Muscle layer of duodenum (tissue), 2 donors: ENCODE results near the gene DAGLA.

ENCODE experiments used
- H3K27ac ChIP-seq: one replicate; pipeline ENCODE4 v1.7.0; 2013; ENCODE audit warnings: mild to moderate bottlenecking, low read length
- H3K27me3 ChIP-seq: one replicate; pipeline ENCODE4 v1.7.0; 2013; ENCODE audit warnings: low read depth, mild to moderate bottlenecking, control low read depth, low read length
- H3K36me3 ChIP-seq, 2 donors: one replicate each; pipeline ENCODE4 v1.7.0; 2013; ENCODE audit warnings: low read length in 2 of 2, control low read depth in 1 of 2, mild to moderate bottlenecking in 1 of 2; ENCODE audit not compliant: insufficient read depth in 2 of 2, control insufficient read depth in 1 of 2
- H3K4me1 ChIP-seq, 2 donors: one replicate each; pipeline ENCODE4 v1.7.0; 2013; ENCODE audit warnings: low read length in 2 of 2, mild to moderate bottlenecking in 2 of 2, control low read depth in 1 of 2, moderate library complexity in 1 of 2; ENCODE audit not compliant: insufficient read depth in 2 of 2, control insufficient read depth in 1 of 2
- H3K4me3 ChIP-seq, 2 donors: one replicate each; pipeline ENCODE4 v1.7.0; 2013; ENCODE audit warnings: low read length in 2 of 2, low read depth in 1 of 2, mild to moderate bottlenecking in 1 of 2
- H3K9me3 ChIP-seq, 2 donors: one replicate each; pipeline ENCODE4 v1.7.0; 2013; ENCODE audit warnings: low read length in 2 of 2, control low read depth in 1 of 2, mild to moderate bottlenecking in 1 of 2; ENCODE audit not compliant: control insufficient read depth in 1 of 2
- donor health status: healthy.

Gene DAGLA

GRCh38 chr11:61702701-61703312, 22.6 kb downstream of the DAGLA start:
- H3K9me3 ChIP-seq, result no peaks in the 10 kb centered on the region
- no peak overlapping the region for H3K27ac ChIP-seq
- no peaks in the 10 kb centered on the region for H3K36me3 ChIP-seq
- no peaks in the 10 kb centered on the region for H3K27me3 ChIP-seq
- no peak overlapping the region for H3K4me3 ChIP-seq
- peaks cover 25 to 32% of the 10 kb centered on the region in 2 donors for H3K4me1 ChIP-seq

GRCh38 chr11:61704838-61705237, 24.6 kb downstream of the DAGLA start:
- Histone ChIP-seq H3K9me3 (no peaks in the 10 kb centered on the region), H3K27ac (no peak overlapping the region), H3K36me3 (no peaks in the 10 kb centered on the region), H3K4me1 (peaks cover 12 to 13% of the 10 kb centered on the region in 2 donors), H3K27me3 (no peaks in the 10 kb centered on the region), H3K4me3 (no peak overlapping the region)

GRCh38 chr11:61706452-61707400, 26.5 kb downstream of the DAGLA start:
- no peaks in the 10 kb centered on the region for H3K36me3 ChIP-seq
- H3K4me1 ChIP-seq, result no peaks in the 10 kb centered on the region
- H3K4me3 ChIP-seq, result no peak overlapping the region
- no peaks in the 10 kb centered on the region for H3K9me3 ChIP-seq
- no peak overlapping the region for H3K27ac ChIP-seq
- H3K27me3 ChIP-seq, result no peaks in the 10 kb centered on the region

GRCh38 chr11:61707574-61707973, 27.4 kb downstream of the DAGLA start:
- Histone ChIP-seq H3K9me3 (no peaks in the 10 kb centered on the region), H3K27ac (no peak overlapping the region), H3K4me3 (no peak overlapping the region), H3K4me1 (no peaks in the 10 kb centered on the region), H3K36me3 (no peaks in the 10 kb centered on the region), H3K27me3 (no peaks in the 10 kb centered on the region)

GRCh38 chr11:61709110-61709509, 28.9 kb downstream of the DAGLA start:
- H3K27me3 ChIP-seq, result no peaks in the 10 kb centered on the region
- no peaks in the 10 kb centered on the region for H3K4me1 ChIP-seq
- H3K36me3 ChIP-seq, result no peaks in the 10 kb centered on the region
- no peak overlapping the region for H3K27ac ChIP-seq
- no peaks in the 10 kb centered on the region for H3K9me3 ChIP-seq
- H3K4me3 ChIP-seq, result no peak overlapping the region

- H3K4me3 ChIP-seq, result no peak overlapping the region
- H3K27ac ChIP-seq, result no peak overlapping the region
- no peaks in the 10 kb centered on the region for H3K27me3 ChIP-seq
- no peaks in the 10 kb centered on the region for H3K4me1 ChIP-seq
- H3K9me3 ChIP-seq, result no peaks in the 10 kb centered on the region
- H3K36me3 ChIP-seq, result no peaks in the 10 kb centered on the region
Observed at GRCh38 chr11:61709572-61709971, 29.4 kb downstream of the DAGLA start.

- no peaks in the 10 kb centered on the region for H3K36me3 ChIP-seq
- H3K4me3 ChIP-seq, result no peak overlapping the region
- no peaks in the 10 kb centered on the region for H3K4me1 ChIP-seq
- no peaks in the 10 kb centered on the region for H3K9me3 ChIP-seq
- H3K27me3 ChIP-seq, result no peaks in the 10 kb centered on the region
- H3K27ac ChIP-seq, result no peak overlapping the region
Observed at GRCh38 chr11:61710019-61710418, 29.8 kb downstream of the DAGLA start.

- Histone ChIP-seq H3K9me3 (no peaks in the 10 kb centered on the region), H3K27me3 (no peaks in the 10 kb centered on the region), H3K4me3 (no peak overlapping the region), H3K4me1 (no peaks in the 10 kb centered on the region), H3K27ac (no peak overlapping the region), H3K36me3 (no peaks in the 10 kb centered on the region)
Observed at GRCh38 chr11:61711037-61711436, 30.8 kb downstream of the DAGLA start.

GRCh38 chr11:61711498-61711897, 31.3 kb downstream of the DAGLA start:
- Histone ChIP-seq H3K27me3 (no peaks in the 10 kb centered on the region), H3K4me1 (no peaks in the 10 kb centered on the region), H3K4me3 (no peak overlapping the region), H3K36me3 (no peaks in the 10 kb centered on the region), H3K27ac (no peak overlapping the region), H3K9me3 (no peaks in the 10 kb centered on the region)

- Histone ChIP-seq H3K27ac (no peak overlapping the region), H3K4me1 (no peaks in the 10 kb centered on the region), H3K36me3 (no peaks in the 10 kb centered on the region), H3K9me3 (no peaks in the 10 kb centered on the region), H3K4me3 (no peak overlapping the region), H3K27me3 (no peaks in the 10 kb centered on the region)
Observed at GRCh38 chr11:61712314-61712713, 32.1 kb downstream of the DAGLA start.

GRCh38 chr11:61712846-61713245, 32.7 kb downstream of the DAGLA start:
- no peak overlapping the region for H3K27ac ChIP-seq
- H3K27me3 ChIP-seq, result no peaks in the 10 kb centered on the region
- H3K9me3 ChIP-seq, result no peaks in the 10 kb centered on the region
- peaks cover 0 to 4% of the 10 kb centered on the region in 2 donors for H3K4me1 ChIP-seq
- no peak overlapping the region for H3K4me3 ChIP-seq
- H3K36me3 ChIP-seq, result no peaks in the 10 kb centered on the region
